DMS114 treated with DMSO at 0.1 percent for 48 hours (cell line): Measurements from ENCODE around the gene TCF12.

ENCODE experiments used
- DNase-seq: peaks from one replicate; lab custom pipeline; 2025; ENCODE audit not compliant: unreplicated experiment; lab: John Stamatoyannopoulos, UW

Gene TCF12

GRCh38 chr15:57310876-57311275 lies 392.4 kb downstream of the TCF12 start:
- no peak for DNase-seq

DNA sequence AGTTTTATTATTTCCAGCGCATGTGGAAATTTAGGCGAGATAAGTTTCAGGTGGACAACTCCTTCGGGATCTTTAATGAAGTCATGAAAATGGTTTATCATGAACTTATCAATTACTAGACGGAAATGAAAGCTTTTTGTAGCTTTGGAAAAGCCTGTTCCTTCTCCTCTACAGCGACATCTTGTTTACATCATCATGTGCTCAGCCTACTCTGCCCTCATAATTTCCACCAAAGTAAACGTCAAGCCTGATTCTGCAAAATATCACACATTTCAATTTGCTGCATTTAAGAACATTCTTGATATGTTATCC lies 393.5 kb downstream of the TCF12 start:
- no peak for DNase-seq

- no peak for DNase-seq
Measured at GRCh38 chr15:57312318-57313133, 394.1 kb downstream of the TCF12 start.

DNA sequence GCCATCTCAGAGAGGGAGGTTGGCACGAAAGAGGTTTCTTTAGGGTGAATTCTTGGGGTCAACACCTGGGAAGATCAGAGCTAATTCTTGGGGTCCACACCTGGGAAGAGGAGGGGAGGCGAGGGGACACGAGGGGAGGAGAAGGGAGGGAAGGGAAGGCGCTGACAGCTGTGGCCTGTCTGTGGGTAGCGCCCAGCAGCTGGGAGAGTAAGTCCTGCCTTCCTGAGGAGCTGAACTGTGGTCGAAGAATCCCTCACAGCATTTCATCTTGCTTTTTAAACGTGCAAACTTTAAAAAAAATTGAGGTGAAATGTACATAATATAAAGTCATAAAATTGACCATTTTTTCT lies 394.7 kb downstream of the TCF12 start:
- no peak for DNase-seq

DNA sequence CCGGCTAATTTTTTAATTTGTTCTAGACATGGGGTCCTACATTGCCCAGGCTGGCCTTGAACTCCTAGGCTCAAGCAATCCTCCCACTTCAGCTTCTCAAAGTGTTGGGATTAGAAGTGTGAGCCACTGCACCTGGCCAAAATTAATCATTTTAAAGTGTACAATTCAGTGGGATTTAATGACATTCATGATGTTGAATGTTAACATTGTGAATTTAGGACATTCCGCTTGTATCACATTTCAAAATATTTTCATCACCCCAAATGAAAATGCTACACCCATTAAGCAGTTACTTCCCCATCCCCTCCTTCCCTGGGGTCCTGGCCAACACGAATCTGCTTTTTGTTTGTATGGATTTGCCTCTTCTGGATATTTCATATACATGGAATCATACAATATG lies 395.8 kb downstream of the TCF12 start:
- no peak for DNase-seq

DNA sequence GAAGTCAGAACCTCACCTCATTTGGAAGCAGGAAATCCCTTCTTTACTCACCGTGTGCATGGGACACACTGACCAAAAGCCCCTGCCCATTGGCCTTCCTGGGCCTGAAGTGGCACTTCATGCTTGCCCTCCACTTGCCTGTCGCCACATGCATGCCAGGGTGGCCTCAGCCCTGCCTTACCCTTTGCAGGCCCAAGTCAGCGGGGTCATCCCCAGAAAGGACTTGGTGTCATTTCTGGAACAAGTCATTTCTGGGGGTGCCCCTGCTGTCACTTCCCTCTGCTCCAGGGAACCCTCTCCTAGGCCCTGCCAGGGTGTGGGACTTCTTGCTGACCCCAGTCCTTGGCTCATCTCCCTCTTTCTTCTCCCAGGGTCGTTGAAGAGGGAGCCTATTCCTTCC lies 398.0 kb downstream of the TCF12 start:
- no peak for DNase-seq

GRCh38 chr15:57319226-57319918 lies 400.9 kb downstream of the TCF12 start:
- DNase-seq = no peak

GRCh38 chr15:57319919-57320560 lies 401.6 kb downstream of the TCF12 start:
- DNase-seq = no peak

DNA sequence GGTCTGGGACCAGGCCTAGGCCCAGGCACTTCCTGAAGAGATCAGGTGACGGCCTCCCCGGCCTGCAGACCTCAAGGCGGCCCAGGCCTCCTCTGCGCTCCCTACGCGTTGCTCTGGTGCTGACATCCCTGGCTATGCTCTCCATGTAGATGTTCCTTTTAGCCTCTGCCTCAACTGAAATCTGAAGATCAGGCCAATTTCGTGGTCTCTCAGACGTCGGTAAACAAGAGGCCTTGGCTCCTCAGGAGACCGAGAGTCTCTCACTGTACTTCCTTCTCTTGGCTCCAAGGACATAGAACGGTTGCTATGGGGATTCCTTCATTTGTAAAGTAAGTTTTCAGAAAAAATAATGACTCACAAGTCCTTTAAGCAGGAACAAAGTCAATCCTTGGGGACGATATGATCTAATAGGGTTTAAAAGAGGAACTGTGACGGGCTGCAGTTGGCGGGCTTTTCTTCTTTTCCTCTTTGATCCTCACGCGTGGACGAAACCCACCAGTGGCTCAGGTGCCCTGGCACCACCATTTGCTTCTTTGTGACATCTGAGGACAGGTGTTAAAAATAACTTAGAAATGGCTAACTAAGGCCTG lies 402.3 kb downstream of the TCF12 start:
- DNase-seq = no peak

- DNase-seq = no peak
Measured at GRCh38 chr15:57321485-57321884, 403.0 kb downstream of the TCF12 start.

- no peak for DNase-seq
Measured at GRCh38 chr15:57321973-57322601, 403.6 kb downstream of the TCF12 start.

GRCh38 chr15:57322602-57323250 lies 404.3 kb downstream of the TCF12 start:
- DNase-seq = no peak

DNA sequence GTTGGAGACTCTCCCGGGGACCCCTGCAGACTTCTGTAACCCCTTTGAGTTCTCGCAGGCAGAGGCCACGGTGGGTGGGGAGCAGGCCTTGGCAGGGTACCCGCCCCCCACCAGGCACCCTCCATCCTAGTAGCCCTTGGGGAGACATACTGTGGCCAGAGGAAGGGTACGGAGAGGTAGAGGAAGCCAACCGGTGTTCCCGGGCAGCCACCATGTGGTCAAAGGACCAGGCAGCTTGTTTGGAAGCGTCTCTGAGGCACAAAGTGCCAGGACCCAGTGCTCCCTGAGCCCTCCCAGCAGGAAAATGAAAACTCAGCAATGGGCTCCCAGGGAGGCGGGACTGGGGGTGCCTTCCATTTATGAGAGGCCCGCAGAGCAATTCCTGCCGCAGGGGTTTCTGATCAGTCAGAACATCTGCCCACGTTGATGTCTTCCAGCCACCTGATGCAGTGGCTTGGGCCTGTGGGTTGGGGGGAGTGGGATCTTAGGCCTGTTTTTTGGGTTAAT lies 404.9 kb downstream of the TCF12 start:
- no peak for DNase-seq

DNA sequence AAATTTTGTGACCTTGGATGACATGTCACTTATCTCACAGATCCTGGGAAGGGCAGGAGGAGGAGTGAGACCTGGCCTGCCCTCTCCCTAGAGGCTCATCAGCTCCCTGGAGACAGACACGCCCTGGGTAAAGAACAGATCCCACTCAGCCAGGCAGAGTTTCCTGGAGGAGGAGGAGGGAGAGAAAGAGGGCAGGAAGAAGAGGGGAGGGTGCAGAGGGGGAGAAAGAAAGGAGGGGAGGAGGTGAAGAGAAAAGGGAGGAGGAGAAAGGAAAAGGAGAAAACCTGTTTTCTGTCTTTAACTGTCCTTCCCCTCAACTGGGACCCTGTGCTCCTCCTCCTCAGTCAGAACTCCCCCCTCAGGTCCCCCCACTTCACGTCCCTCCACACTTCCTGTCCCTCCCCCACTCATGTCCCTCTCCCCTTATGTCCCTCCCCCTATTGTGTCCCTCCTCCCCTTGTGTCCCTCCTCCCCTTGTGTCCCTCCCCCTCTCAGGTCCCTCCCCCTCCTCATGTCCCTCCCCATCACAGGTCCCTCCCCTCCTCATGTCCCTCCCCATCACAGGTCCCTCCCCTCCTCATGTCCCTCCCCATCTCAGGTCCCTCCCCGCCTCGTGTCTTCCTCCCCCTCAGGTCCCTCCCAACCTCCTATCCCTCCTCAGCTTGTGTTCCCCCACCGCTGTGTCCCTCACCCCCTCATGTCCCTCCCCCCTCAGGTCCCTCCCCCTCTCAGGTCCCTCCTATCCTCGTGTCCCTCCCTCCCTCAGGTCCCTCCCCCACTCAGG lies 405.6 kb downstream of the TCF12 start:
- DNase-seq = no peak

GRCh38 chr15:57324590-57324890 lies 406.1 kb downstream of the TCF12 start:
- DNase-seq = no peak

GRCh38 chr15:57324944-57325679 lies 406.7 kb downstream of the TCF12 start:
- DNase-seq = no peak

- no peak for DNase-seq
Measured at GRCh38 chr15:57326196-57326595, 407.8 kb downstream of the TCF12 start.

DNA sequence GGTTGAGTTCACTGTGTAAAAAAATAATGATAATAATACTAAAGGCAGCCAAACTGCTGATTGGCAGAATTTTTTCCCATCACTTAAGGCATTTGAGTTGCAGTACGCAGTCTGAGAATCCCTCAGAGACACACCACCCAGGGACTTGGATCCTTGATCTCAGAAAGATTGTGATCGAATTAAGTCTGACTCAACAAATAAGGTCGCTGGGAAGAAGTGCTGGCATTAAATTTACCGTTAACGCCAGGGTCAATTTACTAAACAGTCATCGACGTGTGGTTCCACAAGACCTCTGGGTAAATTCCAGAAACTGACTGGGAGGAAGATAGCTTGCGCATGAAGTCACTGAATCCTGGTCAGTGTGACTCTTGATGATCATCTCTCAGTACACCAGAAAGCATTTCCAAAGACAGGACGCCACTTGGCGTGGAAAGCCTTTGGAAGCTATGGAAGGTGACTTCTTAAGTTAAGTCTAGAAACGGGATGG lies 409.6 kb downstream of the TCF12 start:
- no peak for DNase-seq

DNA sequence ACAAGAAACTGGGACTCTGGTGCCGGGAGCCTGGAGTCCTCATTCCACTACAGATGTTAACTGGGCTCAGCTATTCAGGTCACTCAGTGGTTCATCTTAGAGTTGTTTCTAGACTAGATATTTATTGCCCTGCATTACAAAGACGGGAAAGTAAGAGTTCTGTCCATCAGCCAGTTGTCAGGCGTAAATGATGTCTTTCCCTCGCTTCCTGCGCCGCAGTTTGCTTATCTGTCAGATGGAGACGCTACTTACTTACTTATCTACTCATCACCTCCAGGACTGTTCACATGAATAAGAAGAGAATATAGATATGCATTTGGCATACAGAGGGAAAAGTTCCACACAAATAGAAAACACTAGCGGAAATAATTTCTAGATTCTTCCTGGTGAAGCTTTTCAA lies 410.0 kb downstream of the TCF12 start:
- DNase-seq = no peak
